ENCODE measurements around the gene CNTN5. TPM values are rescaled to one million over a fixed set of nuclear protein-coding genes. Genes with fewer than 3 reads are reported as not detected.
"Not testable (repeated sequence)": the region's sequence is repeated elsewhere in the genome, so short reads cannot be mapped to it uniquely, and the experiment has no call there.

Gene CNTN5
- total RNA-seq, 2 donors from 2014 or later, result 0.78 TPM; not detected in 1

GRCh38 chr11:99098751-99099150 is 78.0 kb downstream of the CNTN5 start:
- Histone ChIP-seq H3K27me3 (no peaks in the 10 kb centered on the region), H3K27ac (no peak overlapping the region), H3K4me3 (no peak overlapping the region), H3K9me3 (peaks cover 0 to 8% (median 0%) of the 10 kb centered on the region in 3 donors), H3K4me1 (no peaks in the 10 kb centered on the region), H3K36me3 (replicated peaks in 1 of 2; ENCODE audit: insufficient read depth in 1 of 2, low read depth in 2 of 2) (no peaks in the 10 kb centered on the region)
- TF ChIP-seq POLR2A (IDR thresholded peaks at IDR 0.05), result no peak
- TF ChIP-seq CTCF (IDR thresholded peaks at IDR 0.05), result no peak
- DNase-seq (no peak), ATAC-seq (no peak)
- intact Hi-C loops (cut with DNase I), result no loop called here
- 57 to 71% methylated on average over 1 of the region's 1 CpG for WGBS, 2 donors

- H3K9me3 ChIP-seq, result no peaks in the 10 kb centered on the region
- H3K4me1 ChIP-seq, result no peaks in the 10 kb centered on the region
- no peaks in the 10 kb centered on the region for H3K36me3 ChIP-seq (replicated peaks in 1 of 2; ENCODE audit: insufficient read depth in 1 of 2, low read depth in 2 of 2)
- no peak overlapping the region for H3K4me3 ChIP-seq
- H3K27ac ChIP-seq, result no peak overlapping the region
- H3K27me3 ChIP-seq, result no peaks in the 10 kb centered on the region
- 72 to 76% methylated on average over 2 of the region's 2 CpGs for WGBS, 2 donors
- ATAC-seq, result no peak
- TF ChIP-seq CTCF (IDR thresholded peaks at IDR 0.05) (no peak), POLR2A (IDR thresholded peaks at IDR 0.05) (no peak)
- DNase-seq, result no peak
- intact Hi-C loops (cut with DNase I), result no loop called here
Observed at GRCh38 chr11:99117603-99118002, 96.9 kb downstream of the CNTN5 start.

GRCh38 chr11:99133862-99134261 is 113.1 kb downstream of the CNTN5 start:
- DNase-seq; H3K27me3 ChIP-seq; H3K4me3 ChIP-seq; H3K9me3 ChIP-seq; H3K27ac ChIP-seq; H3K36me3 ChIP-seq (replicated peaks in 1 of 2; ENCODE audit: insufficient read depth in 1 of 2, low read depth in 2 of 2); intact Hi-C loops (cut with DNase I); ATAC-seq; H3K4me1 ChIP-seq: not testable (repeated sequence)
- WGBS, 2 donors, result 72 to 93% methylated on average over 3 of the region's 3 CpGs

- ATAC-seq, result no peak
- Histone ChIP-seq H3K4me1 (no peaks in the 10 kb centered on the region), H3K27me3 (no peaks in the 10 kb centered on the region), H3K27ac (no peak overlapping the region), H3K36me3 (replicated peaks in 1 of 2; ENCODE audit: insufficient read depth in 1 of 2, low read depth in 2 of 2) (no peaks in the 10 kb centered on the region), H3K4me3 (no peak overlapping the region), H3K9me3 (no peaks in the 10 kb centered on the region)
- 56 to 64% methylated on average over 1 of the region's 1 CpG for WGBS, 2 donors
- TF ChIP-seq POLR2A (IDR thresholded peaks at IDR 0.05), result no peak
- TF ChIP-seq CTCF (IDR thresholded peaks at IDR 0.05), result no peak
- DNase-seq, result no peak
- intact Hi-C loops (cut with DNase I), result no loop called here
Observed at GRCh38 chr11:99135508-99135907, 114.8 kb downstream of the CNTN5 start.

- ATAC-seq (no peak), DNase-seq (no peak)
- H3K4me1 ChIP-seq, result no peaks in the 10 kb centered on the region
- TF ChIP-seq POLR2A (IDR thresholded peaks at IDR 0.05), result no peak
- TF ChIP-seq CTCF (IDR thresholded peaks at IDR 0.05), result no peak
- H3K9me3 ChIP-seq, result no peaks in the 10 kb centered on the region
- intact Hi-C loops (cut with DNase I), result no loop called here
- H3K27me3 ChIP-seq, result no peaks in the 10 kb centered on the region
- no peak overlapping the region for H3K27ac ChIP-seq
- no peak overlapping the region for H3K4me3 ChIP-seq
- H3K36me3 ChIP-seq (replicated peaks in 1 of 2; ENCODE audit: insufficient read depth in 1 of 2, low read depth in 2 of 2), result no peaks in the 10 kb centered on the region
- WGBS, 2 donors, result 50 to 71% methylated on average over 4 of the region's 4 CpGs
Observed at GRCh38 chr11:99142237-99142636, 121.5 kb downstream of the CNTN5 start.
